Measurements from ENCODE around the gene EPB41L3. TPM values are rescaled to one million over a fixed set of nuclear protein-coding genes. Genes with fewer than 3 reads are reported as not detected.

Gene EPB41L3
- total and polyA plus RNA-seq, 2 experiments from 2014 or later = 8.0 to 11.7 TPM

DNA sequence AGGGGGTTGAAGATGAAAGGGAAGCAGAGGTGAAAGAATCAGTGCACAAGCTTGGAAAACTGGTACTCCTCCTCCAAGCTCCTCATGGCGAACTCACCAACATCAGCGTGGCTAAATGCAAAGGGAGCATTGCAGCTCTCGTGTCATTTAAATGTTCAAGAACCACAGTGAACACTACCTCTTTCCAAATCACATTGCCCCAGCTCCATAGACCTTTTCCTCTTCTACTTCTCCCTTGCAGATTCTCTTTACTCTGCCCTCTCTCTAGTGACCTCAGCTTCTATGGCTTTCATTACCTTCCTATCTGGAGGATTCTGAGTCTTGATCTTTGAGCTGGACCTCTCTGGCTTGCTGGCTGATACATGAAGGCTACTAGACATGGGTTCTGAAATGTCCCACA is 14.3 kb downstream of the EPB41L3 start:
- Histone ChIP-seq H3K27ac (ENCODE audit: low read depth) (no peak overlapping the region), H3K4me3 (no peak overlapping the region), H3K79me2 (replicated peaks; ENCODE audit: insufficient read depth) (no peaks in the 10 kb centered on the region), H4K20me1 (replicated peaks; ENCODE audit: insufficient read depth) (no peaks in the 10 kb centered on the region), H2AFZ (no peak overlapping the region), H3F3A (replicated peaks; ENCODE audit: low read depth) (no peaks in the 10 kb centered on the region), H3K9me2 (ENCODE audit: insufficient read depth) (no peaks in the 10 kb centered on the region), H3K4me1 (ENCODE audit: insufficient read depth) (no peaks in the 10 kb centered on the region), H3K4me2 (no peak overlapping the region), H3K36me3 (ENCODE audit: insufficient read depth) (no peaks in the 10 kb centered on the region), H3K27me3 (ENCODE audit: insufficient read depth) (no peaks in the 10 kb centered on the region)
- peaks cover 4% of the 10 kb centered on the region for H3K27me3 Mint-ChIP-seq (ENCODE audit: insufficient read depth, low read depth, poor library complexity)
- no peaks in the 10 kb centered on the region; the same call in 2 of the 3 replicates for H3K9me3 Mint-ChIP-seq
- peaks cover 12% of the 10 kb centered on the region for H3K4me1 Mint-ChIP-seq
- H3K27ac Mint-ChIP-seq = no peak overlapping the region
- TF ChIP-seq, protein P1, sequence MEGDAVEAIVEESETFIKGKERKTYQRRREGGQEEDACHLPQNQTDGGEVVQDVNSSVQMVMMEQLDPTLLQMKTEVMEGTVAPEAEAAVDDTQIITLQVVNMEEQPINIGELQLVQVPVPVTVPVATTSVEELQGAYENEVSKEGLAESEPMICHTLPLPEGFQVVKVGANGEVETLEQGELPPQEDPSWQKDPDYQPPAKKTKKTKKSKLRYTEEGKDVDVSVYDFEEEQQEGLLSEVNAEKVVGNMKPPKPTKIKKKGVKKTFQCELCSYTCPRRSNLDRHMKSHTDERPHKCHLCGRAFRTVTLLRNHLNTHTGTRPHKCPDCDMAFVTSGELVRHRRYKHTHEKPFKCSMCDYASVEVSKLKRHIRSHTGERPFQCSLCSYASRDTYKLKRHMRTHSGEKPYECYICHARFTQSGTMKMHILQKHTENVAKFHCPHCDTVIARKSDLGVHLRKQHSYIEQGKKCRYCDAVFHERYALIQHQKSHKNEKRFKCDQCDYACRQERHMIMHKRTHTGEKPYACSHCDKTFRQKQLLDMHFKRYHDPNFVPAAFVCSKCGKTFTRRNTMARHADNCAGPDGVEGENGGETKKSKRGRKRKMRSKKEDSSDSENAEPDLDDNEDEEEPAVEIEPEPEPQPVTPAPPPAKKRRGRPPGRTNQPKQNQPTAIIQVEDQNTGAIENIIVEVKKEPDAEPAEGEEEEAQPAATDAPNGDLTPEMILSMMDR (conservative IDR thresholded peaks at IDR 0.05; ENCODE audit: low read depth in 2 of 2) = no peak
- TF ChIP-seq ZNF331 (CRISPR knock-in tag; IDR thresholded peaks at IDR 0.05; ENCODE audit: low read depth) (no peak), JUNB (IDR thresholded peaks at IDR 0.05; ENCODE audit: unreplicated experiment) (no peak), ZNF114 (CRISPR knock-in tag; IDR thresholded peaks at IDR 0.05) (no peak), STAT1 (IDR thresholded peaks at IDR 0.05; ENCODE audit: unreplicated experiment) (no peak), NANOG (IDR thresholded peaks at IDR 0.05; ENCODE audit: borderline replicate concordance) (no peak), EZH2 (IDR thresholded peaks at IDR 0.05; ENCODE audit: low read depth, unreplicated experiment) (no peak), POLR2AphosphoS5 (IDR thresholded peaks at IDR 0.05; ENCODE audit: low read depth) (no peak)
- TF ChIP-seq, protein P2, sequence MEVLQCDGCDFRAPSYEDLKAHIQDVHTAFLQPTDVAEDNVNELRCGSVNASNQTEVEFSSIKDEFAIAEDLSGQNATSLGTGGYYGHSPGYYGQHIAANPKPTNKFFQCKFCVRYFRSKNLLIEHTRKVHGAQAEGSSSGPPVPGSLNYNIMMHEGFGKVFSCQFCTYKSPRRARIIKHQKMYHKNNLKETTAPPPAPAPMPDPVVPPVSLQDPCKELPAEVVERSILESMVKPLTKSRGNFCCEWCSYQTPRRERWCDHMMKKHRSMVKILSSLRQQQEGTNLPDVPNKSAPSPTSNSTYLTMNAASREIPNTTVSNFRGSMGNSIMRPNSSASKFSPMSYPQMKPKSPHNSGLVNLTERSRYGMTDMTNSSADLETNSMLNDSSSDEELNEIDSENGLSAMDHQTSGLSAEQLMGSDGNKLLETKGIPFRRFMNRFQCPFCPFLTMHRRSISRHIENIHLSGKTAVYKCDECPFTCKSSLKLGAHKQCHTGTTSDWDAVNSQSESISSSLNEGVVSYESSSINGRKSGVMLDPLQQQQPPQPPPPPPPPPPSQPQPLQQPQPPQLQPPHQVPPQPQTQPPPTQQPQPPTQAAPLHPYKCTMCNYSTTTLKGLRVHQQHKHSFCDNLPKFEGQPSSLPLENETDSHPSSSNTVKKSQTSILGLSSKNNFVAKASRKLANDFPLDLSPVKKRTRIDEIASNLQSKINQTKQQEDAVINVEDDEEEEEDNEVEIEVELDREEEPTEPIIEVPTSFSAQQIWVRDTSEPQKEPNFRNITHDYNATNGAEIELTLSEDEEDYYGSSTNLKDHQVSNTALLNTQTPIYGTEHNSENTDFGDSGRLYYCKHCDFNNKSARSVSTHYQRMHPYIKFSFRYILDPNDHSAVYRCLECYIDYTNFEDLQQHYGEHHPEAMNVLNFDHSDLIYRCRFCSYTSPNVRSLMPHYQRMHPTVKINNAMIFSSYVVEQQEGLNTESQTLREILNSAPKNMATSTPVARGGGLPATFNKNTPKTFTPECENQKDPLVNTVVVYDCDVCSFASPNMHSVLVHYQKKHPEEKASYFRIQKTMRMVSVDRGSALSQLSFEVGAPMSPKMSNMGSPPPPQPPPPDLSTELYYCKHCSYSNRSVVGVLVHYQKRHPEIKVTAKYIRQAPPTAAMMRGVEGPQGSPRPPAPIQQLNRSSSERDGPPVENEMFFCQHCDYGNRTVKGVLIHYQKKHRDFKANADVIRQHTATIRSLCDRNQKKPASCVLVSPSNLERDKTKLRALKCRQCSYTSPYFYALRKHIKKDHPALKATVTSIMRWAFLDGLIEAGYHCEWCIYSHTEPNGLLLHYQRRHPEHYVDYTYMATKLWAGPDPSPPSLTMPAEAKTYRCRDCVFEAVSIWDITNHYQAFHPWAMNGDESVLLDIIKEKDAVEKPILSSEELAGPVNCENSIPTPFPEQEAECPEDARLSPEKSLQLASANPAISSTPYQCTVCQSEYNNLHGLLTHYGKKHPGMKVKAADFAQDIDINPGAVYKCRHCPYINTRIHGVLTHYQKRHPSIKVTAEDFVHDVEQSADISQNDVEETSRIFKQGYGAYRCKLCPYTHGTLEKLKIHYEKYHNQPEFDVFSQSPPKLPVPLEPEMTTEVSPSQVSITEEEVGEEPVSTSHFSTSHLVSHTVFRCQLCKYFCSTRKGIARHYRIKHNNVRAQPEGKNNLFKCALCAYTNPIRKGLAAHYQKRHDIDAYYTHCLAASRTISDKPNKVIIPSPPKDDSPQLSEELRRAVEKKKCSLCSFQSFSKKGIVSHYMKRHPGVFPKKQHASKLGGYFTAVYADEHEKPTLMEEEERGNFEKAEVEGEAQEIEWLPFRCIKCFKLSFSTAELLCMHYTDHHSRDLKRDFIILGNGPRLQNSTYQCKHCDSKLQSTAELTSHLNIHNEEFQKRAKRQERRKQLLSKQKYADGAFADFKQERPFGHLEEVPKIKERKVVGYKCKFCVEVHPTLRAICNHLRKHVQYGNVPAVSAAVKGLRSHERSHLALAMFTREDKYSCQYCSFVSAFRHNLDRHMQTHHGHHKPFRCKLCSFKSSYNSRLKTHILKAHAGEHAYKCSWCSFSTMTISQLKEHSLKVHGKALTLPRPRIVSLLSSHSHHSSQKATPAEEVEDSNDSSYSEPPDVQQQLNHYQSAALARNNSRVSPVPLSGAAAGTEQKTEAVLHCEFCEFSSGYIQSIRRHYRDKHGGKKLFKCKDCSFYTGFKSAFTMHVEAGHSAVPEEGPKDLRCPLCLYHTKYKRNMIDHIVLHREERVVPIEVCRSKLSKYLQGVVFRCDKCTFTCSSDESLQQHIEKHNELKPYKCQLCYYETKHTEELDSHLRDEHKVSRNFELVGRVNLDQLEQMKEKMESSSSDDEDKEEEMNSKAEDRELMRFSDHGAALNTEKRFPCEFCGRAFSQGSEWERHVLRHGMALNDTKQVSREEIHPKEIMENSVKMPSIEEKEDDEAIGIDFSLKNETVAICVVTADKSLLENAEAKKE (CRISPR knock-in tag; IDR thresholded peaks at IDR 0.05) = no peak
- TF ChIP-seq, protein P3, sequence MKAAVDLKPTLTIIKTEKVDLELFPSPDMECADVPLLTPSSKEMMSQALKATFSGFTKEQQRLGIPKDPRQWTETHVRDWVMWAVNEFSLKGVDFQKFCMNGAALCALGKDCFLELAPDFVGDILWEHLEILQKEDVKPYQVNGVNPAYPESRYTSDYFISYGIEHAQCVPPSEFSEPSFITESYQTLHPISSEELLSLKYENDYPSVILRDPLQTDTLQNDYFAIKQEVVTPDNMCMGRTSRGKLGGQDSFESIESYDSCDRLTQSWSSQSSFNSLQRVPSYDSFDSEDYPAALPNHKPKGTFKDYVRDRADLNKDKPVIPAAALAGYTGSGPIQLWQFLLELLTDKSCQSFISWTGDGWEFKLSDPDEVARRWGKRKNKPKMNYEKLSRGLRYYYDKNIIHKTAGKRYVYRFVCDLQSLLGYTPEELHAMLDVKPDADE (IDR thresholded peaks at IDR 0.05) = no peak
- no peak for ATAC-seq
- no peaks in the 10 kb centered on the region for H3K36me3 Mint-ChIP-seq (ENCODE audit: low read depth)
- no peak for DNase-seq (ENCODE audit: low spot score)
- H3K4me3 Mint-ChIP-seq = no peak overlapping the region
